GM21390 (cell line): ENCODE results near the gene LAMA2.

Experiments
- ATAC-seq: cut with Tn5 transposase; IDR thresholded peaks from one replicate; pipeline ENCODE4 v1.9.1; 2021; ENCODE audit not compliant: unreplicated experiment

Gene LAMA2

DNA sequence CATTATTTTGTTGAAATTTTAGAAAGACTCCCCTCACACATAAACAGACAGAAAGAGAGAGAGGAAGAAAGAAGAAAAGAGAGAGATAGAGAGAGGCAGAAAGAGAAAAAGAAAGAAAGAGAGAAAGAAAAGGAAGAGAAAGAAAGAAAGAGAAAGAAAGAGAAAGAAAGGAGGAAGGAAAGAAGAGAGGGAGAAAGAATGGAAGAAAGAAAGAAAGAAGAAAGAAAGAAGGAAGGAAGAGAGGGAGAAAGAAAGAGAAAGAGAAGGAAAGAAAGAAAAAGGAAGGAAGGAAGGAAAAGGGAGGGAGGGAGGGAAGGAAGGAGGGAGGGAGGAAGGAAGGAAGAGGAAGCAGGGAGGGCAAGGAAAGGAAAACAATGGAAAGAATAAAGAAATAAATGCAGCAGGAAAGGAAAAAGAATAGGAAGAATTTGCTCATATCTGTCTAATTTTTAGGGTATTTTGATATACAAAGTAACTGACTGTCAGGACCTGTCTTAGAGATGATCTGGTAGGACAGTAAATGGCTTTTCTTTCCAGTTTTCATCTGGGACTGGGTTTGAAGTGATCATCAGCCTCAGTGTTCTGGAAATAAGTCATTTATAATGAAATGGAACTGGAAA is 325.6 kb downstream of the LAMA2 start:
- ATAC-seq, result no peak

DNA sequence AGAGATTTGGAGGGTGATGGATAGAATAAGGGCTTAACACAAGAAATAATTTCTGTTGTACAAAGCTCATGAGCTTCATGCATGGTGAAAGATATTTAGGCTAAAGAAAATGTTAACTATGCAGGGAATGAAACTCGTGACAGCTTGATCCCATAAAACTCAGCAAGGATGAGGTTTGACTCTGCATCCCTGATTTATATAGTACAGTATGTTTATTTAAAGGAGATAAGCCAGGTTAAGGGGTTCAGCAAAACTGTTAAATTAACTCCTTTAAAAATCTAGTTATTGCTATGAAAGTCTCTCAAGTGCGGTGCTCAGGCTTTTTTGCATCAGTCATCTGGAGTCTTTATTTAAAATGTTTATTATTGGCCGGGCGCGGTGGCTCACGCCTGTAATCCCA is 326.4 kb downstream of the LAMA2 start:
- ATAC-seq, result no peak

DNA sequence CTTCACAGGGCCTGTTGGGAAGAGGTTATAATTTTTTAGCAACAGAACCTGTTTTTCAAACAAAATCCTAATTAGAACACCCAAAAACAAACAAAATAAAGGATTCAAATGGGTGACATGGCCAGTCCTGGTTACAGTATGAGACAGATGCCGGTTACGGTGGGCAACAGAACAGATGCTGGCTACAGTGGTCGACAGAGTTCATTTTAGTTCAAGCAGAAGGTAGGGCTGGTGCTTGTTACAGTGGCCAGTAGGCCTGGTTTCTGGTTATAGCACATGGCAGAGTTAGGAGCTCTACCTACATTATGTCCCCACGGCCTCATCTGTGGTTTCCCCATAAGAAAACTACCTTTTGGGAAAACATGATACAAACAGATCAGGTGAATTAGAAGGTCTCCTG is 327.7 kb downstream of the LAMA2 start:
- no peak for ATAC-seq

DNA sequence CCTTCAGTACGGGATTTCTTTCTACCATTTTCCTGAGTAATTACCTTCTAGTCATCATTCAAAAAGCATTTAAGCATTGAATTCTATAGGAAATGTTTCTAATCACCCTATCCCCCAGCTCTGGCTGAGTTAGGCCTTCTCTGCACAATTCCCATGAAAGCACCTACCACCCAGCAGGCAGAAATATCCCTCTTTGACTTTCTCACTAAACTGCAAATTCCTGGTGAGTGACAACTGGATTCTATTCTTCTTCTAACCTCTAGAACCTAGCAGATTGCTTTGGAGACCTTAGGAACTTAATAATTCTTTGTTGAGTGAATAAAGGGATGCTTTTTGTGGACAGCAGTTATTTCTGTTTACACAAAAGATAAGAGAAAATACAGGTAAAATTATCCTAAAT is 328.7 kb downstream of the LAMA2 start:
- ATAC-seq, result no peak

DNA sequence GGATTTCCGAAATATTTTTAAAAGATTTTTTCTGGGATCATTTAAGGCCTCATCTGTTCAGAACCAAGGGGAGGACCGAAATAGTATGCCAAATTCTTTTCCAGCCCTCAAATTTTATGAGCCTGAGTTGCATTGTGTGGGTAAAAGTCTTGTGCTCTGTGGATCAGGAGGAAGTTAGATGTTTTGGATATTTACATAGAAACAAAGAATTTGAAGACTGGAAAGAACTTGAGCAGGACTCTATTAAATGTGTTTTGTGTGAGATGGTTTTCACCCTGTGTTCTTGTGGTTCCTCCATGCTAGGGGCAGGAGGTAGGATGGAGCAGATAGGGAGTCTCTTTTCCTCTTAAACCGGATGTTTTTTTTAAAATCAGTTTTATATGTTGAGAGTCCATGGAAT is 329.1 kb downstream of the LAMA2 start:
- ATAC-seq, result no peak

DNA sequence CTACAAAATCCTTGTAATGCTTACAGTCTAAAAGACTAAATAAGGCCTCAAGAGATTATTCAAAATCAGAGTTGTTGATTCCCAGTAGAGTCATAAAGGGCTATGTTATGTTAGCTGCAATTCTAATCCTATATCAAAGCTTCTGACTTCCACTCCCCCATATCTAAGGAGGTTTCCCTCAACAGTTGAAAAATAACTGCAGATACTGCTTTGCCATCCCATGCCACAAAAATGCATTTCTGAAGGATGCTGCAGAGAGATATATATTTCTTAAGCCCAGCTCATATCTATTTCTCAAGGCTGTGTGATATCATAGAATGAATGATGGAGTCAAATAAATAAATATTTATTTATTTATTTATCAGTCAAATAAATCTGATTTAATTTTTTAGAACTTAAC is 332.3 kb downstream of the LAMA2 start:
- ATAC-seq, result no peak

DNA sequence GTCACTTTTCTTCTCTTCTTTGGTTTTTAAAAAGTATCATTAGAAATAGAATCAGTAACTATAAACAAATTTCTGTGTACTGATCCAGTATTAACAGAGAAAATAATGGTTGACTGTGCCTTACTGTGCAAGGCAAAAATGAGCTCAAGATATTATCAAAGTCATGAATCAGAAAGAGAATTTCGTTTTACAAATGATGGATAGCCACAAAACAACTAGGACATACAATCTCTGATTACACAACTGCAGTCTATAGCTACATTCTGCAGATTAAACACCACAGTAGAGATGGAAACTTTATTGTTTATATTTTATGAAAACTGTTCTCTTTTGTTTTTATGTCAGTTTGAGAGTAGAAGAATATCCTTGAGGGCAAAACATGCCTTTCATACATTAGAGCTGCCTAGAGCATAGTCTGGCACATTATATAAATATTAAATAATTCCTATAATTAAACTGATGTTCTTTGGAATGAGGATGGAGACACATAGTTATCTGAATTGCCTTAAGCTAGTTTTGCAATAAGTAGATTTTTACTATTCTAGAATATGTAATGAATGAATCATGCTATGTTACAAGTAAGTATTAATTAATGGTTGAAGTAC is 333.1 kb downstream of the LAMA2 start:
- no peak for ATAC-seq

DNA sequence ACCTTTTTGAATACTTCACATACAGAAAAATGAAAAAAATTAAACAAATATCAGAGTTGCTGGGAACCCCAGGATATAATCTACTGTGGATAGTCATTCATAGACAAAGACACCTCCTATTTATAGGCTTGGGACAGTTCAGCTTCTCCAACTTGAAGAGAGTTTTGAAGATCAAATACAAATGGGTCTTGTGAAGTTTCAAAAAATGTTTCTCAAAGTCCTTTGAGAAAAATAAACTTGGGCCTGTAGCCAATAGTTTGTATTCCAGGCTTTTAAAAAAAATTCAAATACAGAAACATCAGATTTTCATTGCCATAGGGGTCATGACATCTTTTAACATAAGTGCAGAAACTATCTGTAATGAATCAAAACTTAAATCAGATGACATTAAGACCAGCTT is 334.8 kb downstream of the LAMA2 start:
- ATAC-seq, result no peak

DNA sequence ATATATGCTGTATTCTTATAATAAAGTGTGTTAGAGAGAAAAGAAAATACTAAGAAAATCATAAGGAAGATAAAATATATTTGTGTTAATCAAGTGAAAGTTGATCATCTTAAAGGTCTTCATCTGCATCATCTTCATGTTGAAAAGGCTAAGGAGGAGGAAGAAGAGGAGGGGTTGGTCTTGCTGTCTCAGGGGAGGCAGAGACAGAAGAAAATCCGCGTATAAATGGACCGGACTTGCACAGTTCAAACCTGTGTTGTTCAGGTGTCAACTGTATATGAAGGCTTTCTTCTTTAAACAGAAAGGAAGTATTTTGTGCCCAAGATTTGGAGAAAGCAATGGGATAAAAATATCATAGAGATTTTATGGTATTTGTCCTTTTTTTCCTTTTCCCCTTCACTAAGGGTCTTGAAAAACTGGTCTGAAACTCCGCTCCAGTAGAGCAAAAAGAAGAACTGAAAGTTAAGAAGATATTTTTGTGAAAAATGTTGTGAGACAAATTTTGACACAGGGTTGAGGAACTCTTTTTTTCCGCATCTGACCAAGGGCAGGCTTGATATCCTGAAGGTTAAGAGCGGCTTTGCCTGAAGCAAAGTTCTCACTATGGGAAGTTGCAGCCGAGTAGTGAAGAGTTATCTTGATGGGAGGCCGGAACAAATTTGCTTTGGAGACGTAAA is 350.7 kb downstream of the LAMA2 start:
- peak; percentile 60 for ATAC-seq

DNA sequence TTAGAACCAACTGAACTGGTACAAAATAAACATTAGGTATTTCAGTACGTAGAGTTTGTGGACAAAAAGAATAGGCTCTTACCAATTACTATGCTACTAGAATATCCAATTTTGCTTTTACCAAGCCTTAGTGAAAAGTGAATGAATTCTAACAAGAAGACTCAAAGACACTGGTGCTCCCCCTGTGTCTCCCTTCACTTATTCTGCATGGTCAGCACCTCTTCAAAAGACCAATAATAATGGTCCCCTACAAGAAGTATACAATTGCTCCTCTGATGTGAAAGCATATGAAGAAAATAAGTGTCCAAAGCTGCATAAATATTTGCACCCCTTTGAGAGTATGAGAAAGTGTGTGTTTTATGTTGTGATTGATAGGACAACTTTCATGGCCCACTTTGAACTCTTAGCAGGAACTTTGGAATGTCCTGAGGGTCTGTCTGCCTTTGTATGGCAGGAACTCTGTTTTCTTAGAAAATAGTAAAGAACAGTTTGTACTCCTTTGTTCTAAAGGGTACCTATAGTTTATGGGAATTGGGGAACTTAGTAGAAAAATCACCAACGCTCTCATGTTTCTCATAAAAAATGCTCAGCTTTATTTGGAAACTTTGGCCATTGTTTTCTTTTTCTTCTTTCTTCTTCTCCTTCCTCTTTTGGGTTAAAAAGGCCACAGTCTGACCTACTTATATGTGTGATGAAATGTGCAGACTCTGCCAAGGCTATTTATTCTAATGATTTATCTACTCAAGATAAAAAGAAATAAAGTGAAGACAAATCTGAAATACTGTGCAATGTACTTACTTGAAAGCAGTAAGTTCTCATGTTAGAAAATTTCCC is 352.4 kb downstream of the LAMA2 start:
- no peak for ATAC-seq

DNA sequence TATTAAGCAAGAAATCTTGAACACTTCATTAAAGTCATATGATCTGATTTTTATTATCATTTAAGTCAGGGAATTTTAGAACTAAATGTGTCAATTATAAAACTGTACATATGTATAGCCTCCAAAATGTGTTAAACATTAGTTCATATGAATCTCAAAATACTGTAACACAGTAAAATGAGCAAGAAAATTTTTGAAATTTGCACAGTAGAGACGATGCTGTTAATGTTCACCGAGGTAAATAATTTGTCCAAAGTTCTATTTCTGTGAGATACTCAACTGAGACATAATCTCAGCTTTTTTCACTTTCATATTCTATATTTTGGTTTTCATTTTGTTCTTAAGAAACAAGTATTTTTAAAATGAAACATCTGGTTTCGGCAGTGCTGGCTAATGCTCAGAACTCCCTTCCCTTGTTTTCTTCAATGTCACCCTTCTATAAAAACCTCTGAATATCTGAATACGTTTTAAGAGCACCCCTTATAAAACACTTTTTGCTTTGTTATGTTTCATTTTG is 353.1 kb downstream of the LAMA2 start:
- ATAC-seq, result peak; percentile 68

DNA sequence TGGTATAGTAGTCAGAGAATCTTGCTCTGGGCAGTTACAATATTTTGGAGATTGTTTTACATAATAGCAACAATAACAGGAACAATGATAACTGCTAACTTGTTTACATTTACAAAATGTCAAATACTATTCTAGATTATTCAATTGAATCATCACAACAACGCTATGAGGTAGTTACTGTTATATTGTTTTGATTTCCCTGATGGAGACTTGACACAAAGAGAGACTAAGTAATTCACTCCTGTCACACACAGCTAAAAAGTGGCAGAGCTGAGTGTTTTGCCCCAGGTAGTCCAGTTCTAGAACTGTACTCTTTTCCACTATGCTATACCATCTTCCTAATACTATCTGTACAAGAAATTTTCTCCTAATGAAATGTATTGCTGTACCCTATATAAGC is 356.1 kb downstream of the LAMA2 start:
- ATAC-seq, result no peak

DNA sequence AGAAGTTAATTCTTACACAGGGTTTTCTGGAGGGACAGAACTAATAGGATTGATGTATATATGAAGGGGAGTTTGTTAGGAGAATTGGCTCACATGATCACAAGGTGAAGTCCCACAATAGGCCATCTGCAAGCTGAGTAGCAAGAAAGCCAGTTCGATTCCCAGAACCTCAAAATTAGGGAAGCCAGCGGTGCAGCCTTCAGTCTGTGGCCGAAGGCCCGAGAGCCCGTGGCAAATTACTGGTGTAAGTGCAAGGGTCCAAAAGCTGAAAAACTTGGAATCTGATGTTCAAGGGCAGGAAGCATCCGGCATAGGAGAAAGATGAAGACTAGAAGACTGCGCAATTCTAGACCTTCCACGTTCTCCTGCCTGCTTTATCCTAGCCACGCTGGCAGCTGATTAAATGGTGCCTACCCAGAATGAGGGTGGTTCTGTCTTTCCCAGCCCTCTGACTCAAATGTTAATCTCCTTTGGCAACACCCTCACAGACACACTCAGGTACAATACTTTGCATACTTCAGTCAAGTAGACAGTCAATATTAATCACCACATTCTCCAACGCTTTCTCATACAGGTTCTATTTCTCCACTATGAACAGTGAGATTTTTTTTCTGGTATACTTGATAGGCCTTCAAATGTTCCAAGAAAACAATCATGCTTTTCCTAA is 357.0 kb downstream of the LAMA2 start:
- ATAC-seq, result no peak

DNA sequence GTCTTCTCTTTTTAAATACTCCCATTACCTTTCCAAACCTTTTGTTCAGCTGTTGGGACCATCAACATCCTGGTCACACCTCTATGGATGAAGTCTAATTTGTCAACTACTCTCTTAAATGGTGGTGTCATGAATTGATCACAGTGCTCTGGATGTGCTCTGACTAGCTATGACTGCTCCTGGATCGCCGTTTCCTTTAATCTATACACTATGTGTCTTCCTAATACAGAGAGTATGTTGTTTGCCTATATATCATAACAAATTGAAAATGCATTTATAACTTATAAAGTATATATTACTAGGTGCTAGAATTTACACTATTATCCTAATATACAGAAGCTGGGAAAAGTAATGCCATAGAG is 357.5 kb downstream of the LAMA2 start:
- ATAC-seq, result no peak

DNA sequence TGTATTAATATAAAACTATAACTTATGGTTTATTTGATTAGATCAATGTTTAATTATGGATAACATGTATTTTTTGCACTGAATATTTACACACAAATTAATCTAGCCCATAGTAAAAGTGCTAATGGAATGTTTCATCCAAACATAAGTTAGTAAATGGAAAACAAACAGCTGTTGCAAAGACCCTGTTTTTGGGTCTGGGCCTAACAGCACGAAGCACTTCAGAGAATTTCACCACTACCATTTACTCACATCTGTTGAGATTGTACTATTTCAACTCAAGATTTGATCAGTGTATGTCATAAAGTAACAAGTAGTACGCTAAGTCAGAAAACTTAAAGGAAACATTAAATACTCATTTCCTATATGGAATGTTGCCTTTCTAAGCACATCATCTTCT is 359.6 kb downstream of the LAMA2 start:
- no peak for ATAC-seq

DNA sequence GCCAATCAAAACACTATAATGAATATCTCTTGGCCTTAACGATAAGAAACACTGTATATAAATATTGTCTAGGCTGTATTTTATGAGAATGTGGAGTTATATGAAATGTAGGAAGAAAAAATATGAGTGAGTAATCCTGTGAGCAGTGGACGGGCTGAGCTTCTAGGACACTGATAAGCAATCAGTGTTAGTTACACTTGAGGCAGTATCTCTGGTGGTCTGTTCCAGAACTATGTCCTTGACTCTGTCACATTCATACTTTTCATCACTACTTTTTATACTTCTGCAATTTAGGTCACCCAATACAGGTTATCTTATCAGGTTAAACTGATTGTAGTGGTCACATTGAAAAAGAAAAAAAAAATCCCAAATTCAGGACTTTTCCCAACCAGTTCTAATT is 360.4 kb downstream of the LAMA2 start:
- ATAC-seq, result no peak

DNA sequence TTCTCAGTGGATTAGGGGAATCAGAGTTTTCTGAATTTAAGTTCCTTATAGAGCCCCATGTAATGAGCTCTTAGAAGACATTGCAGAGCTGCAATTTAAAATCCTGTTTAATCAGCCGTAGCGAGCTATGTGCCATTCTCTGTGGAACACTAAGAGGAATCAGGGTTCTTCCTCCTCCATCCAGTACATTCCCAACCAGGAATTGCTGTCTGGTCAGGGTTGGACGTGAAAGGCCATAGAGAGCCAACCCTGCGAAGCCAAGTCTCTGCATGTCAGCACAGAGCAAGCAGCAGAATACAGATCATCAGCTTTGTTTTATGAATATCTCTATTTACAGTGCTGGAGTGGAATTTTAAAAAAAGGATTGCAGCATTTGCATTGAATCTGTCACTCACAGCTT is 366.0 kb downstream of the LAMA2 start:
- ATAC-seq, result no peak

DNA sequence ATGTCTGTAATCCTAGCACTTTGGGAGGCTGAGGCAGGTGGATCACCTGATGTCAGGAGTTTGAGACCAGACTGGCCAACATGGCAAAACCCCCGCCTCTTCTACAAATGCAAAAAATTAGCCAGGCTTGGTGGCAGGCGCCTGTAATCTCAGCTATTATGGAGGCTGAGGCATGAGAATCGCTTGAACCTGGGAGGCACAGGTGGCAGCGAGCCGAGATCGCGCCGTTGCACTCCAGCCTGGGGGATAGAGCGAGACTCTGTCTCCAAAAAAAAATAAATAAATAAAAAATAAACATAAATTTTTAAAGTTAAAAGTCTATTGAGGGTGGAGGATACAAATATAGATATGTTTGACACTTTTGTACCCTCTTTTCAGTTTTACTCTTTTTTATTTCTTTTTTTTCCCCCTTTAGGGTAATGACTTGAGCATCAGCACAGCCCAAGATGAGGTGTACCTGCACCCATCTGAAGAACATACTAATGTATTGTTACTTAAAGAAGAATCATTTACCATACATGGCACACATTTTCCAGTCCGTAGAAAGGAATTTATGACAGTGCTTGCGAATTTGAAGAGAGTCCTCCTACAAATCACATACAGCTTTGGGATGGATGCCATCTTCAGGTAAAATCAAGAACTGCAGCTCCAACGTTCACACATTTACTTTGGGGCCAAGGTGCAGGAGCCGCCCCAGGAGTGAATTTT is 368.9 kb downstream of the LAMA2 start:
- ATAC-seq, result peak; percentile 86

DNA sequence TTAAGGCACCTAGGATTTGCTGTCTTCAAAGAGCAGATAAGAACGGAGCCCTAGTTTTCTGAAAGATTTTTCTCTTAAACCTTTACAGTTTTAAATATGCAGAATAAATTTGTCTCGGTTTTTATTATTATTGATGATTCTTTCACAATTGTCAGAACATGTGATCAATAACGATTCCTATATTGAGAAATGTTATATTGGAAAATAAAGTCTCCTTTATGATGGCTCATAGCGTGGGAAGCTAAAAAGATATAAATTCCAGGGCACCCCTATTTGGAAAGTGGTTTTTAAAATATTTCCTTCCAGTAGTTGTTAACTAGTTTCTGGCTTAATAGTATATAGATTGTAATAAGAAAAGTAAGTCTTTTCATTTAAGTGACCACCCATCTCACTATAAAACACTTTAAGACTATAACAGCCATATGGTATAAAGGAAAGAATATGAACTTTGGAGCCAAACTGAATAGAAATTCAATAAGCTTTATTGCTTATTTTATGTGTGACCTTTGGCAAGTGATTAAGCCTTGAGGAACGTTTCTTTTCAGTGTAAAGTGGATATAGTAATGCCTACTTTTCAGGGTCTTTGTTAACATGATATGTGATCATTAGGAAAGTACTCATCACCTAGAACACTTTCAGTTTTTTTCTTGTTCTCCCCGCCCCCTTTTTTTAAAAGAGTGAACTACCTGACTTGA is 369.6 kb downstream of the LAMA2 start:
- no peak for ATAC-seq

DNA sequence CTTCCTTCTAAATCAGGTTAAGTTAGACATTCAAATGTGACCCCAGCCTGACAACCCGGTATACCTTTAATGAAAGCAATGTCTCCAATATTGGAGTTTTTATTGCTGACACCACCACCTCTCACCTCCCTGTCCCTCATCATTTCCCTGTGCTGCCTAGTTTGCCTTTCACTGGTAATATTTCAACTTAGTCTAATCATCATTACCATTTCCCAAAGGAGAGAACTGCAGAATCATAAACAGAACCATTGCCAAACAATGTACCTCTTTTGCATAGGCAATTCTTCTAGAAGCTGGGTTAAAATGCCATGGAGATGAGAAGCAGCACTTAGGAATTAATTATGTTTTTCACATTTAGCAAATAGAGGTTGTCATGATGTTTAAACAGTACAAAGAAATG is 370.3 kb downstream of the LAMA2 start:
- no peak for ATAC-seq
